Testis (tissue), 3 donors: Measurements from ENCODE around the gene SH3D21. TPM values are rescaled to one million over a fixed set of nuclear protein-coding genes. Genes with fewer than 3 reads are reported as not detected.

ENCODE experiments used
- DNase-seq: peaks from one replicate; pipeline ENCODE4 v3.0.0-alpha.2; 2019
- H3K27ac ChIP-seq, 2 donors: fragments of 200-600 bp; sonication (generic); one replicate each; pipeline ENCODE4 v1.5.1; 2019
- H3K27me3 ChIP-seq: fragments of 200-600 bp; sonication (generic); one replicate; pipeline ENCODE4 v1.5.1; 2019
- H3K36me3 ChIP-seq: fragments of 200-600 bp; sonication (generic); one replicate; pipeline ENCODE4 v1.5.1; 2017; ENCODE audit warnings: low read depth; ENCODE audit errors: missing control alignments
- H3K4me1 ChIP-seq: fragments of 200-600 bp; sonication (generic); one replicate; pipeline ENCODE4 v1.5.1; 2019
- H3K4me3 ChIP-seq, 2 donors: fragments of 200-600 bp; sonication (generic); one replicate each; pipeline ENCODE4 v1.5.1; 2017 to 2019
- H3K9me3 ChIP-seq: fragments of 200-600 bp; sonication (generic); one replicate; pipeline ENCODE4 v1.5.1; 2017
- POLR2A ChIP-seq: fragments of 450-650 bp; IDR thresholded peaks from one replicate; pipeline ENCODE4 v1.6.1; 2017; ENCODE audit warnings: antibody characterized with exemption, mild to moderate bottlenecking, moderate library complexity
- WGBS, 2 donors: methylation state at CpG; one replicate each; pipeline ENCODE4 v1.1.5; 2018; 5-methylcytosine and 5-hydroxymethylcytosine counted together
- intact Hi-C: fragments of 100-400 bp; cut with DNase I; formaldehyde crosslinking; loops from one replicate; pipeline ENCODE4 v1.15.1; 2023; ENCODE audit warnings: low total_unique reads
- polyA plus RNA-seq: library from polyadenylated mRNA; stranded (reverse); fragments of 350-450 nt; fragmentation: Illumina TruSeq; extraction: RNeasy Lipid Tissue Mini Kit (QIAGEN cat#74804); gene quantifications from one replicate; pipeline ENCODE4 v1.2.3, GENCODE V29; 2014; ENCODE audit warnings: low read depth, low replicate concordance; ENCODE audit not compliant: insufficient read depth
- total RNA-seq, 2 donors: library from RNA; depleted of rRNA; stranded (reverse); fragments of >200 nt; gene quantifications; one replicate each; pipeline ENCODE4 v1.2.3, GENCODE V29; 2016
- TF ChIP-seq, protein P1 (sequence below), 3 experiments: fragments of 450-650 bp in 2 of 3; fragments of 200-600 bp in 1 of 3; sonication (generic) in 1 of 3; IDR thresholded peaks; one replicate each; pipeline ENCODE4 v1.5.1; 2016 to 2019; ENCODE audit warnings: antibody characterized with exemption in 3 of 3, mild to moderate bottlenecking in 2 of 3, moderate library complexity in 1 of 3

Gene SH3D21
- total and polyA plus RNA-seq, 3 donors from 2014 or later: 6.8 to 14.9 (median 12.8) TPM

DNA sequence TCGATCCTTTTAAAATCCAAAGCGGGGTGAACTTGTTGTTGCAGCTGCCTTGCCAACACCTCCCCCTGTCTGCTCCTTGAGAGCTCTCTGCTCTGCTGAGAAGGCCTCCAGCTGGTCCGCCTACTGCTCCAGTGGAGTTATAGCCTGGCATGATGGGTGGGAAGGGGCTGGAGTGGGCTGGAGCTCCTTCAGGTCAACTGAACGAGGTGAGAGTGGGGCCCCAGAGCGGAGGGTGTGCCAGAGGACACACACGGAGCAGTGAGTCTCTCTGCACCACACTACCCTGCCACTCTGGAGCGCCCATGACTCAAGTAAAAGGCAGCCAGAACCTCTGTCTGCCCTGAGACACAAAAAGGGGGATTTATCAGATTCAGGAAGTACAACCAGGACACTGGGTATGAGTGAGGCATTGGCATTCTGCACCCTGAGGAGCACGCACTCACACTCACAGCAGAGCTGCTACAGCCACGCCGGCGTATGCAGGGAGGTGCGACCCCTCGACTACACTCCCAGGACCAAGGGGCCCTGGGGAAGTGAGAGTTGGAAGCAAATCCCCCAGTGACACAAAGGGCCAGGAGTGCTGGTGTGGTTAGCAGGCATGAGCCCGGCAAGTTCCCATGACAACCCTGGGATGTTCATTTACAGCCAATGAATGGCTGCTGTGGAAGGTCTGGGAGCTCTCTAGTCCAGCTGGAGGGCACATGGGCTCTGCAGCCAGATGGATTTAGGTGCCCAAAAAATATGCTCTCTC lies 45.2 kb downstream of the SH3D21 start:
- Histone ChIP-seq H3K36me3 (no peaks in the 10 kb centered on the region), H3K9me3 (no peaks in the 10 kb centered on the region), H3K4me1 (peaks cover 17% of the 10 kb centered on the region), H3K27ac (peak overlapping the region in 1 of 2 donors; percentile 27), H3K27me3 (no peaks in the 10 kb centered on the region), H3K4me3 (no peak overlapping the region)
- 63 to 74% methylated on average over 12 to 14 of the region's 14 CpGs for WGBS, 2 donors
- intact Hi-C loops: no loop called here
- TF ChIP-seq POLR2A: no peak
- TF ChIP-seq, protein P1, sequence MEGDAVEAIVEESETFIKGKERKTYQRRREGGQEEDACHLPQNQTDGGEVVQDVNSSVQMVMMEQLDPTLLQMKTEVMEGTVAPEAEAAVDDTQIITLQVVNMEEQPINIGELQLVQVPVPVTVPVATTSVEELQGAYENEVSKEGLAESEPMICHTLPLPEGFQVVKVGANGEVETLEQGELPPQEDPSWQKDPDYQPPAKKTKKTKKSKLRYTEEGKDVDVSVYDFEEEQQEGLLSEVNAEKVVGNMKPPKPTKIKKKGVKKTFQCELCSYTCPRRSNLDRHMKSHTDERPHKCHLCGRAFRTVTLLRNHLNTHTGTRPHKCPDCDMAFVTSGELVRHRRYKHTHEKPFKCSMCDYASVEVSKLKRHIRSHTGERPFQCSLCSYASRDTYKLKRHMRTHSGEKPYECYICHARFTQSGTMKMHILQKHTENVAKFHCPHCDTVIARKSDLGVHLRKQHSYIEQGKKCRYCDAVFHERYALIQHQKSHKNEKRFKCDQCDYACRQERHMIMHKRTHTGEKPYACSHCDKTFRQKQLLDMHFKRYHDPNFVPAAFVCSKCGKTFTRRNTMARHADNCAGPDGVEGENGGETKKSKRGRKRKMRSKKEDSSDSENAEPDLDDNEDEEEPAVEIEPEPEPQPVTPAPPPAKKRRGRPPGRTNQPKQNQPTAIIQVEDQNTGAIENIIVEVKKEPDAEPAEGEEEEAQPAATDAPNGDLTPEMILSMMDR (IDR thresholded peaks at IDR 0.05): no peak
- no peak for DNase-seq

DNA sequence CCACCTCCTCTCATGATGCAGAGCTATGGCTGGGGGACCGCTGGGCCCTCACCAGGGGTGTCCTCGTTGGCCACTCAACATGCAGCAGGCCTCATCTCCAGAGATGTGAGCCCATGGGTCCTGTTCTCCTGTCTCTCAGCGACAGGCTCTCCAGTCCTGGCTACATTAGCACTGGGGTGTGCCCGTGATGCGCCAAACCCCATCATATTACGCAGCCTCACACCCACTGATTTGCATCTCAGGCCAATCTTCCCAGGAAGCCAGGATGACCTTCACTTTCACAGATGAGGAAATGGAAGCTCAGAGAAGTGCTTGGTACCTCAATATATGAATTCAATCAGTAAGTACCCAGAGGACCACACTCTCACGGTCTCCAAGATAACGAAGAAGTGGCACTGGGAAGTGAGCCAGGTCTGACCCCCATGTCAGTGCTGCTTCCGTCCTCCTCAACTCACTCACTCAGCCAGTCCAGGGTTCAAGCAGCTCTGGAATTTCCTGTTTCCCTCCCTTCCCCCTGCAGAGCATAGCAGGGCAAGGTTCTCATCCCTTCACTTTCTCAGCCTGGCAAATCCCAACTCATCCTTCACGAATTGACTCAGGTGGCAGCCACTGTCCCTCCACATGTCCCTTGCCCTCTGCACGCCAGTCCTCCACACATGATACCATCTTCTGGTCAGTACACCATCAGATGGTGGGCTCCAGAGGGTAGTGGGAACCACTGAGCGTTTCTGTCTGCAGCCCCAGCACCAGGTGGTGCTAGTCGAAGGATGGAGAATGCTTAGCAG lies 46.1 kb downstream of the SH3D21 start:
- no peak overlapping the region for H3K27ac ChIP-seq
- intact Hi-C loops: no loop called here
- WGBS, 2 donors: 77 to 78% methylated on average over 10 to 13 of the region's 13 CpGs

DNA sequence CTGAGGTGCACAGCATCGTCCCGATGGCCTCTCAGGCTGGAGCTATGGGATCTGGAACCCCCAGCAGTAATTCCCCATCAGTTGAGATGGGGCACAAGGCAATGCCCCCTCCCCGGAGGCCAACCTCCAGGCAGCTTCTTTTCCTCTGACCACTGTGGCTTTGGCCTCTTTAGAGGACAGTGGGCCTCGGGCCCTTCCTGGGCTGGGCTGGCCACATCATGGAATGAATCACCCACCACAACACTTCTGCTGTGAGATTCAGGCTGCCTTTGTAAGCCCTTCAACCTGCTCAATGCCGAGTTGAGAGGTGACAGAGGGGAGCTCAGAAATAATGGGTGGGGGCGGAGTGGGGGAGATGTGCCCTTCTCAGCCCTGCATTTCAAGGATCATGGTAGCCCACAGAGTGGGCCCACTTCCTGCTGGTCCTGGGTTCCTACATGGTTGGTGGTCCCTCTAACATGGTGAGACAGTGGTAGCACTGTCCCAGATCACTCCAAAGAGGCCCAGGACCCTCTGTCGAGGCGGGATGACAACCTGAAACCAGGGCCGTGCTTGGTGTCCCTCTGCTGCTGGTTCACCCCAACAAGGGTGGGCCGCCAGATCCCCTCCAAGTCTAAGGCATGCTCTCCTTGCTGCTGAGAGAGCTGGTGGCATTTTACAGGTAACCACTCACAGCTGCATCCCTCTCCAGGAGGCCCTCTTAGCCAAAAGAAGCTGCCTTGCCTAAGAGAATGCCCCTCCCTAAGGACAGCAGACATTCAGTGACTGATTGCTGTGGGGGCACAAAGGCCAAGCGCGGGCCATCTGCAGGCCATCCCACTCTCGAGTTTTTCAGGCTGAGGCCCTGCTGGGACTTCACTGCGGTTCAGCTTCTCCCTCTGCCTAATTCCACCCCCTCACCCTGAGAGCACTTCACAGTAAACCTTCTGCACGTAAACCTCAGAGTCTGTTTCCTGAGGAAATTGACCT lies 47.0 kb downstream of the SH3D21 start:
- no peak for DNase-seq
- Histone ChIP-seq H3K27ac (no peak overlapping the region), H3K4me1 (peaks cover 17% of the 10 kb centered on the region), H3K9me3 (no peaks in the 10 kb centered on the region), H3K27me3 (no peaks in the 10 kb centered on the region), H3K36me3 (no peaks in the 10 kb centered on the region), H3K4me3 (no peak overlapping the region)
- no peak for TF ChIP-seq POLR2A
- TF ChIP-seq, protein P1 (IDR thresholded peaks at IDR 0.05): no peak
- intact Hi-C loops: no loop called here
- WGBS, 2 donors: 81% methylated on average over 12 to 15 of the region's 15 CpGs

More for the DNA sequence above, 46.1 kb downstream of the SH3D21 start:
- Histone ChIP-seq H3K36me3 (no peaks in the 10 kb centered on the region), H3K27me3 (no peaks in the 10 kb centered on the region), H3K9me3 (no peaks in the 10 kb centered on the region), H3K4me1 (peaks cover 17% of the 10 kb centered on the region), H3K4me3 (no peak overlapping the region)
- no peak for DNase-seq
- TF ChIP-seq, protein P1 (IDR thresholded peaks at IDR 0.05): no peak
- no peak for TF ChIP-seq POLR2A

DNA sequence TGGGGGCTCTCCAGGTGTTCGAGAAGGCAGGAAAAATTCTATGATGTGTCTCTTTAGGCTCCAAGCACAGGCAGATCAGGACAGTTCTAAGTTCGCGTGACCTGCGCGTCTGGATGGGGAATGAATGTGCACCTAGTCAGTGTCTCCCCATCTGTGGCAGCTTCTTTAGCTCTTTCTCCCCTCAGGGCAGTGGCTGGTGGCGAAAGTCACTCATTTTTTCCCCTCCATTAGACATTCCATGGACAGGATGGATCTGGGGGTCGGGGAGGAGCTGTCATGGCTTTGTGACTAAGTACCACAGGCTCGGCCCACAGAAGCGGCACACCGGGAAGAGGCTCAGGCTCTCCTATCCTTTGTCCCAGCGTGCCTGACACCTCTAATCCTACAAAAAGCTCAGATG lies 48.3 kb downstream of the SH3D21 start:
- Histone ChIP-seq H3K4me3 (no peak overlapping the region), H3K27ac (no peak overlapping the region), H3K4me1 (peaks cover 26% of the 10 kb centered on the region), H3K27me3 (no peaks in the 10 kb centered on the region), H3K9me3 (no peaks in the 10 kb centered on the region), H3K36me3 (no peaks in the 10 kb centered on the region)
- 93 to 95% methylated on average over 11 of the region's 11 CpGs for WGBS, 2 donors
- intact Hi-C loops: no loop called here
- TF ChIP-seq POLR2A: no peak
- TF ChIP-seq, protein P1 (IDR thresholded peaks at IDR 0.05): no peak
- no peak for DNase-seq
